Measurements from ENCODE around the gene TOX2.

DNA sequence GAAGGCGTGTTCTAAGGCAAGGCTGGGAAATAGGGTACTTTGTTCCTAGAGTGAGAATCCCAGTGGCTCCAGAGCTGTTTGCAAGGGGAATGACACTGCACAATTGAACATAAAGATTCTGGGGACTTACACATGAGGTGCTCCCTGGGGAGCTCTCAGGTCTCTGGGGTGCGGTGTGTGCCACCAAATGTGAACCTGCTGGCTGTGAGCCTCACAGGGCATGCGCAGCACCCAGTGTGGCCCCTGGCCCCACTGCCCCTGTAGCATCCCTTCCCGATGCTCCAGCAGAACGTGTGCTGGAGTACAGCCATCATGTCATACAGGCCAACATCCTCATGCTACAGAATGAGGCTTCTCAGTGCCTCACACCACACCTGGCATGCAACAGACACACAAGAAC, 68.2 kb downstream of the TOX2 start:
- TF ChIP-seq, protein P1, sequence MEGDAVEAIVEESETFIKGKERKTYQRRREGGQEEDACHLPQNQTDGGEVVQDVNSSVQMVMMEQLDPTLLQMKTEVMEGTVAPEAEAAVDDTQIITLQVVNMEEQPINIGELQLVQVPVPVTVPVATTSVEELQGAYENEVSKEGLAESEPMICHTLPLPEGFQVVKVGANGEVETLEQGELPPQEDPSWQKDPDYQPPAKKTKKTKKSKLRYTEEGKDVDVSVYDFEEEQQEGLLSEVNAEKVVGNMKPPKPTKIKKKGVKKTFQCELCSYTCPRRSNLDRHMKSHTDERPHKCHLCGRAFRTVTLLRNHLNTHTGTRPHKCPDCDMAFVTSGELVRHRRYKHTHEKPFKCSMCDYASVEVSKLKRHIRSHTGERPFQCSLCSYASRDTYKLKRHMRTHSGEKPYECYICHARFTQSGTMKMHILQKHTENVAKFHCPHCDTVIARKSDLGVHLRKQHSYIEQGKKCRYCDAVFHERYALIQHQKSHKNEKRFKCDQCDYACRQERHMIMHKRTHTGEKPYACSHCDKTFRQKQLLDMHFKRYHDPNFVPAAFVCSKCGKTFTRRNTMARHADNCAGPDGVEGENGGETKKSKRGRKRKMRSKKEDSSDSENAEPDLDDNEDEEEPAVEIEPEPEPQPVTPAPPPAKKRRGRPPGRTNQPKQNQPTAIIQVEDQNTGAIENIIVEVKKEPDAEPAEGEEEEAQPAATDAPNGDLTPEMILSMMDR (conservative IDR thresholded peaks at IDR 0.05; ENCODE audit: low read depth, low read length): no peak
- no peak for TF ChIP-seq EZH2 (IDR thresholded peaks at IDR 0.05; ENCODE audit: borderline replicate concordance, low read depth, low read length, poor library complexity, severe bottlenecking)

Data from A673 (cell line).